Measurements from ENCODE around the gene RAPGEF2.
"Not testable (repeated sequence)": the region's sequence is repeated elsewhere in the genome, so short reads cannot be mapped to it uniquely, and the experiment has no call there.

RAPGEF2 gene

GRCh38 chr4:159102622-159103383 lies at the start of gene RAPGEF2:
Gene RAPGEF2, plus strand, starts transcription at chr4:159103079. Its CDS starts 1,084 bp downstream, at chr4:159104163.
- in situ Hi-C loops (cut with MboI; ENCODE audit: low sequenced_read_pairs), result no loop called here

GRCh38 chr4:159055833-159056232 lies 47.0 kb upstream of the RAPGEF2 start:
- in situ Hi-C loops (cut with MboI; ENCODE audit: low sequenced_read_pairs), result no loop called here

DNA sequence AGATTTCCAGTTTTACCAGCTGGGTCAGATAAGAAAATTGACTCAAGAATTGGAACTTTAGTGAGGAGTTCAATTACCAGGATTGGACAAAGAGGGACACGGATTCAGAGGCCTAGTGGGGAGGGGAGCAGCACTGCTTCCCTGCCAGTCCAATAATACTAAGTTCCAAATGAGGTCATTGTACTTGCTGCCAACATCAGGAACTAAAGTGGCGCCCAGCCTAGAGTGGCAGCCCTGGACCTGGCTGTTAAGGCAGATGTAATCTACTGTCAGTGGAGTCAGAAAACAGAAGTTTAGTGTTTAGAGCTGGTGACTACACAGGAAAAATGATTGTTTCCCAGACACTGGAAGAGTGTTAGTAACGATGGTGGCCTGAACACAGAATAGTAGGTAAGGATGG lies 42.7 kb upstream of the RAPGEF2 start:
- in situ Hi-C loops (cut with MboI; ENCODE audit: low sequenced_read_pairs), result no loop called here

DNA sequence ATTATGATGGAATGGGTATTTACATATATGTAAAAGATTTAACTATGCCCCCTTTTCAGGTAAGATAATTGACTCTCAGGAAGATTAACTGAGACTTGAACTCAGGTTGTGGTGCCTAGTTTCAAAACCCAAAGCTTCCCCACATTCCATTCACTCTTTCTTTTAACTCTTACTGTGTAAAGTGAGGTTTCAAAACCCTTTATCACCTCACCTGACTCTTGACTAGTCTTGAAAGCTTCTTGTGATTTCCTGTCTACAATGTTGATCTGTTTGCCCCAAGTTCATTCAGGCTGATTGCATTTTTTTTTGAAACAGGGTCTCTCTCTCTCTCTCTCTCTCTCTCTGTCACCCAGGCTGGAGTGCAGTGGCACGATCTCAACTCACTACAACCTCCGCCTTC lies 40.5 kb upstream of the RAPGEF2 start:
- in situ Hi-C loops (cut with MboI; ENCODE audit: low sequenced_read_pairs), result no loop called here

DNA sequence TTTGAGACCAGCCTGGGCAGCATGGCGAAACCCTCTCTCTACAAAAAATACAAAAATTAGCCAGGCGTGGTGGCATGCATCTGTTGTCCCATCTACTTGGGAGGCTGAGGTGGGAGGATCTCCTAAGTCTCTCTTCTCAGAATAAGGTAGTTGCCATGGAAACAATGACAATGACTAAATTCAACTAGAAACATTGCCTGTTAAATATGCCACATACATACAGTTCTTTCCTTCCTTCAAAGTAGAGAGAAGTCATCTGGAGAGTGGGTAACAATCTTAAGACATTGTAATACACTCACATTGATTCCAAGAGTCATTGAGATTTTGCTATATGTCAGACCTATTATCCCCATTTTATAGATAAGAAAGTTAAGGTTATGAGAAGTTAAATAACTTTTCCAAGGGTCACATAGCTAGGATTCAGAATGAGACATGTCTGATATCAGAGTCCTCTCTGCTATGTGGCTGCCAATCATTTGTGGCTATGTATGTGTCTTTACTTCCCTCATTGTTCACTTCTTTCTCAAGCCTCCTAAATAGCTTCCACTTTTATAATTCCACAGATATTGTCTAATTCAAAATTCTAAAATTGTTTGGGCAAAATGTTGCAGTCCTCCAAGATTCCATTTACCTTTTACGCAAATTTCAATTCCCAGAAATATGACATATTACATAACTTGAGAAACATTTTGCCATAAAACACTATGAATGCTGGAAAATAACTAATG lies 37.2 kb upstream of the RAPGEF2 start:
- in situ Hi-C loops (cut with MboI; ENCODE audit: low sequenced_read_pairs), result no loop called here

DNA sequence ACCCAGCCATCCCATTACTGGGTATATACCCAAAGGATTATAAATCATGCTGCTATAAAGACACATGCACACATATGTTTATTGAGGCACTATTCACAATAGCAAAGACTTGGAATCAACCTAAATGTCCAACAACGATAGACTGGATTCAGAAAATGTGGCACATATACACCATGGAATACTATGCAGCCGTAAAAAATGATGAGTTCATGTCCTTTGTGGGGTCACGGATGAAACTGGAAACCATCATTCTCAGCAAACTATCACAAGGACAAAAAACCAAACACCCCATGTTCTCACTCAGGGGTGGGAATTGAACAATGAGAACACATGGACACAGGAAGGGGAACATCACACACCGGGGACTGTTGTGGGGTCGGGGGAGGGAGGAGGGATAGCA lies 34.7 kb upstream of the RAPGEF2 start:
- in situ Hi-C loops (cut with MboI; ENCODE audit: low sequenced_read_pairs), result not testable (repeated sequence)

- in situ Hi-C loops (cut with MboI; ENCODE audit: low sequenced_read_pairs), result no loop called here
Measured at GRCh38 chr4:159069922-159070321, 33.0 kb upstream of the RAPGEF2 start.

- in situ Hi-C loops (cut with MboI; ENCODE audit: low sequenced_read_pairs), result no loop called here
Measured at GRCh38 chr4:159070742-159071141, 32.1 kb upstream of the RAPGEF2 start.

DNA sequence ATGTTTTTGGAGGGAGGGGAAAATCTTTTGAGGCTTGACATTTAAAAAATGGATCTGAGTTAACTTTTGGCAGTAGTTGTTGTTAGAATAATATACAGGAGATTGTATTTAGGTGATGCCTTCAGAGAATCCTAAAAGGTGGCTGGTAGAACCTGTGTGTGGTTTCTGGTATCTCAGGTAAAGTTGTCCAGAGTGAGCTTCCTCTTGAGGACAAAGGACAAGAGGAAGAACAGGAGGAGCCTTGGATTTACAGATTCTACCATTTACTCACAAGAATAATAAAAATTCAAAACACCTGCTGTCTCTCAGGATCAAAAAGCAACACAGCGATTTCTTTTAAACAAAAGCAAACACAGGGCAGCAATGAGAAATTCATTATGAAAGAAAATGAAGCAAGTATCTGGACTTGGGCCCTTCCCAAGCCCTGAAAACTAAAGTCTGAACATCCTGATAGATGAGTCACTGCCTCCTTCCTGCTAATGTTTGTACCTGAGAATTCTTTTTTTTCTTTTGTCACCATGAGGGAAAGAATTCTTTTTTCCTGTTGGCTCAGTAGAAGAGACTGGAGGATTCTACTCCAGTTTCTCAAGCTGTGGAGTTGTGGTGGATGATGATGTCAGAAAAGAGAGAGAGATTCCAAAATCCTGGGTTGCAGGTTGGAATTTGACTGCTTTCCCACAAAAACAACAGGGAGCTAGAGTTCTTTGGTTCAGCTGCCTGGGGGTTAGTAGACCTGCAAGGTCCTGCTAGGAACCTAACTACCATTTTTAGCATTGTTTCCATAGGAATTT lies 31.5 kb upstream of the RAPGEF2 start:
- in situ Hi-C loops (cut with MboI; ENCODE audit: low sequenced_read_pairs), result no loop called here

DNA sequence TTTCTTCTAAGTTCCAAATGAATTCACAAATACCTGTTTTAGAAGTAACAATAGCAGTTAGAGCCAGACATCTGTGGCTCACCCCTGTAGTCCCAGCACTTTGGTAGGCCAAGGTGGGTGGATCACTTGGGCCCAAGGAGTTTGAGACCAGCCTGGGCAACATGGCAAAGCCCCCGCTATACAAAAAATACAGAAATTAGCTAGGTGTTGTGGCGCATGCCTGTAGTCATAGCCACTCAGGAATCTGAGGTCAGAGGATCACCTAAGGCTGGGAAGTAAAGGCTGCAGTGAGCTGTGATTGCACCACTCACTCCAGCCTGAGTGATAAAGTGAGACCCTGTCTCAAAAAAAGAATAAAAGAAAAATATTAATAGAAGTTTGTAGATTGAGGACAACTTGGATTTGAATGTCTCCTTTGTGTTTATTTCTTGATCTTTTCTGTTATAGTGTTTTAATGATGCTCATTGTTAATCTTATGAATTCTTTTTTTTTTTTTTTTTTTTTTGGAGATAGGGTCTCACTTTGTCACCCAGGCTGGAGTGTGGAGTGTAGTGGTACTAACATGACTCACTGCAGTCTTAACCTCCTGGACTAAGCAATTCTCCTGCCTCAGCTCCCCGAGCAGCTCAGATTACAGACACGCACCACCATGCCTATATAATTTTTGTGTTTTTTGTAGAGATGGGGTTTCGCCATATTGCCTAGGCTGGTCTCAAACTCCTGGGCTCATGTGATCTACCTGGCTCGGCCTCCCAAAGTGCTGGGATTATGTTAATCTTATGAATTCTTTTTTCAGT lies 30.7 kb upstream of the RAPGEF2 start:
- in situ Hi-C loops (cut with MboI; ENCODE audit: low sequenced_read_pairs), result no loop called here

- in situ Hi-C loops (cut with MboI; ENCODE audit: low sequenced_read_pairs), result no loop called here
Measured at GRCh38 chr4:159075531-159075932, 27.3 kb upstream of the RAPGEF2 start.

GRCh38 chr4:159077018-159077417 lies 25.9 kb upstream of the RAPGEF2 start:
- in situ Hi-C loops (cut with MboI; ENCODE audit: low sequenced_read_pairs), result not testable (repeated sequence)

DNA sequence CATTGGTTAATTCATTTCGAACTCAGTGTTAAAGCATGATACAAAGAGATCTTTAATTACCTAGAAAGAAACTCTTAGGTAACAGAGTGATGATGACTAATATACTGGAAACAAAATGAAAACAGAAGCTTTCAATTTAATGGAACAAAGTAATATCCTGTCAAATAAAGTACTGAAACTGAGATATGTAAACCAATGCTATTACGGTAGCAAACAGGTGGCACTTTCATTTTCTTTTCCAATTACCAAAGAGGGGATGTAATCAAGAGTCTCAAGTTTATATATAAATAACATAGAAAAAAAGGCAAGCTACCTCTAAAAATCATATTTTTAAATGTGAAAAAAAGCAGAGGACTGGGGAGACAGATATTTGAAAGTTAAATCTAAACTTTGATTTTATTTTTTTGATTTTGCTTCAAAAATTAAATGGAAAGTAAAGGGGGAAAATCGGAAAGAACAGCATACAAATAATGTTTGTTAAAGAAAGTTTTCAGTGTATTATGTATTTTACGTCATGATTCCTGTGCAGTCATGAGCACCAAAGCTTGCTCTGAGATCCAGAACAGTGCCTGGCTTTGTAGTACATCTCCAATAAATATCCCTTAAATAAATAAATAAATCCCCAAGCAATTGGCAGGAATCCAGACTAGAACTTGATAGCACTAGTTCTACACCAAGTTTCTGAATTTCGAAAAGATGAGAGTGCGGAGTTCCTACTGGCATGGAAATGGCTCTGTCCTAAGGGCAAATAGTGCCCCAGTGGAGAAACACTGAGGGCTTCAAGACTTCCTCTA lies 25.0 kb upstream of the RAPGEF2 start:
- in situ Hi-C loops (cut with MboI; ENCODE audit: low sequenced_read_pairs), result no loop called here

- in situ Hi-C loops (cut with MboI; ENCODE audit: low sequenced_read_pairs), result no loop called here
Measured at GRCh38 chr4:159079074-159079473, 23.8 kb upstream of the RAPGEF2 start.

DNA sequence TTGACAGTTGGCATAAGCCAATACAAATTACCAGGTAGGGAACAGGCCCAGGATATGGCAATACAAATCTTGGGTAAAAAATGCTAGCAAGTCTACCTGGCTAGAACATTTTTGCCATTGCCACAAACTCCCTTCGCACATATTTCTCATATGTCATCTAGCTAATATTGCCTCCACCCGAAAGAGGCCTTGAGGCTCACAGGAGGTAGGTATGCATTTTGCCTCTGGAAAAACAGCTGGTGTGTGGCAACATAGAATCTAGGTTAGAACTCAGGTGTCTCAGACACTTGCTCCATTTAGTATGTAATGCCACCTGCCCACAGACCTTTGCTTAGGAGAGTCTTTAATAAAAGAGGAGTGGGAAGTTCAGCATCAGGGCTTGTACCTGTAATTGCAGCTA lies 16.3 kb upstream of the RAPGEF2 start:
- in situ Hi-C loops (cut with MboI; ENCODE audit: low sequenced_read_pairs), result no loop called here

DNA sequence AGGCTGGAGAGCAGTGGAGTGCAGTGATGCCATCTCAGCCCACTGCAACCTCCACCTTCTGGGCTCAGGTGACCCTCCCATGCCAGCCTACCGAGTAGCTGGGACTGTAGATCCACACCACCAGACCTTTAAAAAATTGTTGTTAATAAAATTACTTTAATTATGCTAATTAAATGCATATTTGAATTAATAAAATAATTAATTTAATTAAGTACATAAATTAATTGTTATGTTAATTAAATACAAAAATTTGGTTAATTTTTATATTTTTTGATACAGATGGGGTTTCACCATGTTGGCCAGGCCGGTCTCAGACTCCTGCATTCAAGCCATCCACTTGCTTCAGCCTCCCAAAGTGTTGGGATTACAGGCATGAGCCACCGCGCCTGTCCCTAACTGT lies 12.6 kb upstream of the RAPGEF2 start:
- in situ Hi-C loops (cut with MboI; ENCODE audit: low sequenced_read_pairs), result no loop called here

GRCh38 chr4:159094156-159094555 lies 8.7 kb upstream of the RAPGEF2 start:
- in situ Hi-C loops (cut with MboI; ENCODE audit: low sequenced_read_pairs), result not testable (repeated sequence)

GRCh38 chr4:159096434-159096833 lies 6.4 kb upstream of the RAPGEF2 start:
- in situ Hi-C loops (cut with MboI; ENCODE audit: low sequenced_read_pairs), result no loop called here

- in situ Hi-C loops (cut with MboI; ENCODE audit: low sequenced_read_pairs), result no loop called here
Measured at GRCh38 chr4:159097144-159097543, 5.7 kb upstream of the RAPGEF2 start.

GRCh38 chr4:159097785-159098184 lies 5.1 kb upstream of the RAPGEF2 start:
- in situ Hi-C loops (cut with MboI; ENCODE audit: low sequenced_read_pairs), result no loop called here
